GM23338 (cell line): ENCODE measurements around the gene TLE6.

Source experiments
- CREB1 ChIP-seq: fragments of 250-450 bp; sonication (Bioruptor Pico); IDR thresholded peaks from 2 replicates; pipeline ENCODE4 v1.5.0; 2020; ENCODE audit warnings: low read depth, mild to moderate bottlenecking, moderate library complexity
- EZH2 ChIP-seq: fragments of 200-600 bp; sonication (generic); IDR thresholded peaks from one replicate; pipeline ENCODE4 v1.8.0; 2017; ENCODE audit warnings: antibody characterized with exemption, mild to moderate bottlenecking, low read depth; ENCODE audit not compliant: unreplicated experiment
- EZH2phosphoT487 ChIP-seq: fragments of 200-600 bp; sonication (generic); IDR thresholded peaks from one replicate; pipeline ENCODE4 v1.8.1; 2018; ENCODE audit warnings: antibody characterized with exemption; ENCODE audit not compliant: unreplicated experiment
- JUNB ChIP-seq: IDR thresholded peaks from one replicate; pipeline ENCODE4 v1.6.1; 2016; ENCODE audit warnings: antibody characterized with exemption; ENCODE audit not compliant: unreplicated experiment
- NANOG ChIP-seq: IDR thresholded peaks from 2 replicates; pipeline ENCODE4 v1.6.1; 2016; ENCODE audit warnings: antibody characterized with exemption, borderline replicate concordance
- POLR2AphosphoS5 ChIP-seq: IDR thresholded peaks from 2 replicates; pipeline ENCODE4 v1.6.1; 2016; ENCODE audit warnings: antibody characterized with exemption, low read depth
- STAT1 ChIP-seq: IDR thresholded peaks from one replicate; pipeline ENCODE4 v1.6.1; 2016; ENCODE audit warnings: antibody characterized with exemption; ENCODE audit not compliant: unreplicated experiment
- ZNF114 ChIP-seq: fragments of 250-450 bp; sonication (Bioruptor Pico); IDR thresholded peaks from 2 replicates; pipeline ENCODE4 v1.5.0; 2020; ENCODE audit warnings: mild to moderate bottlenecking, moderate library complexity
- ZNF331 ChIP-seq: fragments of 250-450 bp; sonication (Bioruptor Pico); IDR thresholded peaks from 2 replicates; pipeline ENCODE4 v1.5.0; 2020; ENCODE audit warnings: low read depth, mild to moderate bottlenecking, moderate library complexity
- TF ChIP-seq, protein P1 (sequence below), 2 experiments: fragments of 200-600 bp in 1 of 2; sonication (generic) in 1 of 2; conservative IDR thresholded peaks; 2 replicates each; pipeline versions ENCODE4 v1.5.1 to v1.6.1; 2016 to 2017; ENCODE audit warnings: antibody characterized with exemption in 2 of 2, low read depth in 2 of 2, mild to moderate bottlenecking in 2 of 2, moderate library complexity in 1 of 2
- TF ChIP-seq, protein P2 (sequence below): IDR thresholded peaks from one replicate; pipeline ENCODE4 v1.6.1; 2018; ENCODE audit warnings: antibody characterized with exemption; ENCODE audit not compliant: unreplicated experiment
- TF ChIP-seq, protein P3 (sequence below): IDR thresholded peaks from 2 replicates; pipeline ENCODE4 v1.6.1; 2016; ENCODE audit warnings: antibody characterized with exemption

DNA sequence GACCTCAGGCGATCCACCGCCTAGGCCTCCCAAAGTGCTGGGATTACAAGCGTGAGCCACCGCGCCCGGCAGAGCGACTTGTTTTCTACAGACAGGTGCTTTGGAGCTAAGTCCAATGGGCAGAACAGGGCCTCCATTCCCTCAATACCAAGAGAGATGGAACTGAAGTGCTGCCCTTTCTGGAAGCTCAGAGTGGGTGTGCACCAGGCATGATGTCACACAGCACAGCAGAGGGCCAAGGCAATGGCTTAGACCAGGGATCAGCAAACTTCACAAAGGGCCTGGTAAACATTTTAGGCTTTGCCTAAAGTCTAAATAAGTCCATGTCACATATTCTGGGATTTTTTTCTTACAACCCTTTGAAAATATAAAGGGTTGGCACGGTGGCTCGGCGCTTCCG is 21.3 kb downstream of the TLE6 start:
- TF ChIP-seq POLR2AphosphoS5, result no peak
- TF ChIP-seq, protein P1, sequence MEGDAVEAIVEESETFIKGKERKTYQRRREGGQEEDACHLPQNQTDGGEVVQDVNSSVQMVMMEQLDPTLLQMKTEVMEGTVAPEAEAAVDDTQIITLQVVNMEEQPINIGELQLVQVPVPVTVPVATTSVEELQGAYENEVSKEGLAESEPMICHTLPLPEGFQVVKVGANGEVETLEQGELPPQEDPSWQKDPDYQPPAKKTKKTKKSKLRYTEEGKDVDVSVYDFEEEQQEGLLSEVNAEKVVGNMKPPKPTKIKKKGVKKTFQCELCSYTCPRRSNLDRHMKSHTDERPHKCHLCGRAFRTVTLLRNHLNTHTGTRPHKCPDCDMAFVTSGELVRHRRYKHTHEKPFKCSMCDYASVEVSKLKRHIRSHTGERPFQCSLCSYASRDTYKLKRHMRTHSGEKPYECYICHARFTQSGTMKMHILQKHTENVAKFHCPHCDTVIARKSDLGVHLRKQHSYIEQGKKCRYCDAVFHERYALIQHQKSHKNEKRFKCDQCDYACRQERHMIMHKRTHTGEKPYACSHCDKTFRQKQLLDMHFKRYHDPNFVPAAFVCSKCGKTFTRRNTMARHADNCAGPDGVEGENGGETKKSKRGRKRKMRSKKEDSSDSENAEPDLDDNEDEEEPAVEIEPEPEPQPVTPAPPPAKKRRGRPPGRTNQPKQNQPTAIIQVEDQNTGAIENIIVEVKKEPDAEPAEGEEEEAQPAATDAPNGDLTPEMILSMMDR (conservative IDR thresholded peaks at IDR 0.05; ENCODE audit: low read depth in 2 of 2), result no peak
- no peak for TF ChIP-seq CREB1
- TF ChIP-seq NANOG, result no peak
- TF ChIP-seq, protein P2, sequence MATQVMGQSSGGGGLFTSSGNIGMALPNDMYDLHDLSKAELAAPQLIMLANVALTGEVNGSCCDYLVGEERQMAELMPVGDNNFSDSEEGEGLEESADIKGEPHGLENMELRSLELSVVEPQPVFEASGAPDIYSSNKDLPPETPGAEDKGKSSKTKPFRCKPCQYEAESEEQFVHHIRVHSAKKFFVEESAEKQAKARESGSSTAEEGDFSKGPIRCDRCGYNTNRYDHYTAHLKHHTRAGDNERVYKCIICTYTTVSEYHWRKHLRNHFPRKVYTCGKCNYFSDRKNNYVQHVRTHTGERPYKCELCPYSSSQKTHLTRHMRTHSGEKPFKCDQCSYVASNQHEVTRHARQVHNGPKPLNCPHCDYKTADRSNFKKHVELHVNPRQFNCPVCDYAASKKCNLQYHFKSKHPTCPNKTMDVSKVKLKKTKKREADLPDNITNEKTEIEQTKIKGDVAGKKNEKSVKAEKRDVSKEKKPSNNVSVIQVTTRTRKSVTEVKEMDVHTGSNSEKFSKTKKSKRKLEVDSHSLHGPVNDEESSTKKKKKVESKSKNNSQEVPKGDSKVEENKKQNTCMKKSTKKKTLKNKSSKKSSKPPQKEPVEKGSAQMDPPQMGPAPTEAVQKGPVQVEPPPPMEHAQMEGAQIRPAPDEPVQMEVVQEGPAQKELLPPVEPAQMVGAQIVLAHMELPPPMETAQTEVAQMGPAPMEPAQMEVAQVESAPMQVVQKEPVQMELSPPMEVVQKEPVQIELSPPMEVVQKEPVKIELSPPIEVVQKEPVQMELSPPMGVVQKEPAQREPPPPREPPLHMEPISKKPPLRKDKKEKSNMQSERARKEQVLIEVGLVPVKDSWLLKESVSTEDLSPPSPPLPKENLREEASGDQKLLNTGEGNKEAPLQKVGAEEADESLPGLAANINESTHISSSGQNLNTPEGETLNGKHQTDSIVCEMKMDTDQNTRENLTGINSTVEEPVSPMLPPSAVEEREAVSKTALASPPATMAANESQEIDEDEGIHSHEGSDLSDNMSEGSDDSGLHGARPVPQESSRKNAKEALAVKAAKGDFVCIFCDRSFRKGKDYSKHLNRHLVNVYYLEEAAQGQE, result no peak
- TF ChIP-seq EZH2, result no peak
- no peak for TF ChIP-seq EZH2phosphoT487
- no peak for TF ChIP-seq ZNF114 (CRISPR knock-in tag)
- TF ChIP-seq STAT1, result no peak
- TF ChIP-seq, protein P3, sequence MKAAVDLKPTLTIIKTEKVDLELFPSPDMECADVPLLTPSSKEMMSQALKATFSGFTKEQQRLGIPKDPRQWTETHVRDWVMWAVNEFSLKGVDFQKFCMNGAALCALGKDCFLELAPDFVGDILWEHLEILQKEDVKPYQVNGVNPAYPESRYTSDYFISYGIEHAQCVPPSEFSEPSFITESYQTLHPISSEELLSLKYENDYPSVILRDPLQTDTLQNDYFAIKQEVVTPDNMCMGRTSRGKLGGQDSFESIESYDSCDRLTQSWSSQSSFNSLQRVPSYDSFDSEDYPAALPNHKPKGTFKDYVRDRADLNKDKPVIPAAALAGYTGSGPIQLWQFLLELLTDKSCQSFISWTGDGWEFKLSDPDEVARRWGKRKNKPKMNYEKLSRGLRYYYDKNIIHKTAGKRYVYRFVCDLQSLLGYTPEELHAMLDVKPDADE, result no peak
- no peak for TF ChIP-seq JUNB
- no peak for TF ChIP-seq ZNF331 (CRISPR knock-in tag)
